Tibial nerve (tissue), 4 donors: ENCODE data around the gene OTUD6A.

ENCODE experiments used
- EP300 ChIP-seq, 2 donors: sonication (generic); formaldehyde crosslinking; IDR thresholded peaks; one replicate each; pipeline ENCODE4 v1.6.1; 2017; ENCODE audit warnings: antibody characterized with exemption in 2 of 2, mild to moderate bottlenecking in 1 of 2
- TF ChIP-seq, protein P1 (sequence below), 5 experiments: fragments of 200-600 bp in 3 of 5; fragments of 450-650 bp in 2 of 5; sonication (generic) in 3 of 5; IDR thresholded peaks; one replicate each; pipeline ENCODE4 v1.5.1; 2016 to 2019; ENCODE audit warnings: antibody characterized with exemption in 5 of 5, mild to moderate bottlenecking in 3 of 5, moderate library complexity in 2 of 5

DNA sequence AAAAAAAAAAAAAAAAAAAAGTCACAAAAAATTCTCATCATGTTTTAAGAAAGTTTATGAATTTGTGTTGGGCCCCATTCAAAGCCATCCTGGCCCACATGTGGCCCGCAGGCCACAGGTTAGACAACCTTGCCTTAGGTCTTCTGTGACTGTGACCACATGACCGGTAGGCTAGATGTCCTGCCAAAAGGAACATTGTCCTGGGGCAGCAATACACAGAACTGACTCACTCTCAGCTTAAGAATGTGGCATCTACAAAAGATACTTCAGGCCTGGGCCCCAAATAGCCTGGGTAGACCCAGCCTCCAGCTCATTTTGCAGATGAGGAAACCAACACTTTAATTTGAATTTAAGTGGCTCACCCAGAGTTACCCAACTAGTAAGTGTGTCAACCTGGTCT, 22.5 kb upstream of the OTUD6A start:
- TF ChIP-seq, protein P1, sequence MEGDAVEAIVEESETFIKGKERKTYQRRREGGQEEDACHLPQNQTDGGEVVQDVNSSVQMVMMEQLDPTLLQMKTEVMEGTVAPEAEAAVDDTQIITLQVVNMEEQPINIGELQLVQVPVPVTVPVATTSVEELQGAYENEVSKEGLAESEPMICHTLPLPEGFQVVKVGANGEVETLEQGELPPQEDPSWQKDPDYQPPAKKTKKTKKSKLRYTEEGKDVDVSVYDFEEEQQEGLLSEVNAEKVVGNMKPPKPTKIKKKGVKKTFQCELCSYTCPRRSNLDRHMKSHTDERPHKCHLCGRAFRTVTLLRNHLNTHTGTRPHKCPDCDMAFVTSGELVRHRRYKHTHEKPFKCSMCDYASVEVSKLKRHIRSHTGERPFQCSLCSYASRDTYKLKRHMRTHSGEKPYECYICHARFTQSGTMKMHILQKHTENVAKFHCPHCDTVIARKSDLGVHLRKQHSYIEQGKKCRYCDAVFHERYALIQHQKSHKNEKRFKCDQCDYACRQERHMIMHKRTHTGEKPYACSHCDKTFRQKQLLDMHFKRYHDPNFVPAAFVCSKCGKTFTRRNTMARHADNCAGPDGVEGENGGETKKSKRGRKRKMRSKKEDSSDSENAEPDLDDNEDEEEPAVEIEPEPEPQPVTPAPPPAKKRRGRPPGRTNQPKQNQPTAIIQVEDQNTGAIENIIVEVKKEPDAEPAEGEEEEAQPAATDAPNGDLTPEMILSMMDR (IDR thresholded peaks at IDR 0.05) = no peak
- no peak for TF ChIP-seq EP300 (IDR thresholded peaks at IDR 0.05)
